Ovary (tissue), 9 donors: Measurements from ENCODE around the gene RBFA. TPM values are rescaled to one million over a fixed set of nuclear protein-coding genes. Genes with fewer than 3 reads are reported as not detected.
"Not testable (repeated sequence)": the region's sequence is repeated elsewhere in the genome, so short reads cannot be mapped to it uniquely, and the experiment has no call there.

ENCODE experiments used
- DNase-seq, 5 donors: peaks; one replicate each; pipeline ENCODE4 v3.0.0-alpha.2; 2019 to 2020
- H3K27ac ChIP-seq, 2 donors: fragments of 200-600 bp; one replicate each; pipeline versions ENCODE4 v1.5.1 to v1.8.0; 2019 to 2022
- H3K27me3 ChIP-seq: fragments of 200-600 bp; one replicate; pipeline ENCODE4 v1.8.0; 2022
- H3K36me3 ChIP-seq: fragments of 200-600 bp; sonication (generic); one replicate; pipeline ENCODE4 v1.5.1; 2019
- H3K4me1 ChIP-seq: one replicate; pipeline ENCODE4 v1.8.1; 2013; ENCODE audit warnings: mild to moderate bottlenecking, moderate library complexity; ENCODE audit not compliant: insufficient read depth
- H3K4me3 ChIP-seq: fragments of 200-600 bp; sonication (generic); one replicate; pipeline ENCODE4 v1.5.1; 2017
- H3K9me3 ChIP-seq, 2 donors: fragments of 200-600 bp in 1 of 2; sonication (generic) in 1 of 2; one replicate each; pipeline versions ENCODE4 v1.5.1 to v1.8.1; 2013 to 2019; ENCODE audit warnings: mild to moderate bottlenecking in 1 of 2, moderate library complexity in 1 of 2
- CTCF ChIP-seq, 3 donors: fragments of 450-650 bp in 2 of 3; fragments of 200-600 bp in 1 of 3; IDR thresholded peaks; one replicate each; pipeline versions ENCODE4 v1.5.1 to v1.8.0; 2016 to 2022; ENCODE audit warnings: antibody characterized with exemption in 3 of 3, mild to moderate bottlenecking in 1 of 3
- EP300 ChIP-seq: sonication (generic); formaldehyde crosslinking; IDR thresholded peaks from one replicate; pipeline ENCODE4 v1.6.1; 2017; ENCODE audit warnings: antibody characterized with exemption
- POLR2A ChIP-seq: fragments of 450-650 bp; IDR thresholded peaks from one replicate; pipeline ENCODE4 v1.6.1; 2017; ENCODE audit warnings: antibody characterized with exemption, mild to moderate bottlenecking, moderate library complexity
- WGBS, 3 donors: extraction: QIAGEN DNeasy Blood & Tissue Kit in 1 of 3; methylation state at CpG; one replicate each; pipeline versions ENCODE4 v1.1.5 to v1.1.7; 2013 to 2017; 5-methylcytosine and 5-hydroxymethylcytosine counted together
- intact Hi-C, 4 donors: fragments of 100-400 bp; cut with DNase I; formaldehyde crosslinking; loops; one replicate each; pipeline versions ENCODE4 v1.11.0 to v1.15.1; 2022 to 2023
- polyA plus RNA-seq, 2 donors: library from polyadenylated mRNA; stranded (reverse); fragments of 200-250 nt in 1 of 2; fragments of 350-450 nt in 1 of 2; fragmentation: Illumina TruSeq in 1 of 2; extraction: RNeasy Lipid Tissue Mini Kit (QIAGEN cat#74804) in 1 of 2; gene quantifications; one replicate each; pipeline ENCODE4 v1.2.3, GENCODE V29; 2013 to 2014
- total RNA-seq, 7 donors: library from RNA; depleted of rRNA in 2 of 7; stranded (reverse); fragments of >200 nt in 2 of 7; fragmentation: NEBNext Ultra II Directional in 3 of 7; extraction: Animal tissue kit (Norgen Biotek cat#: 25700) in 3 of 7; gene quantifications; one replicate each; pipeline versions ENCODE4 v1.1.0 to v1.2.4, GENCODE V29; 2016 to 2023
- donor health status: DM: no; HTN: no; CAD: no; lungs with moderate emphysema.
- donor health status: DM: no; HTN: no; CAD: no.
- donor health status: Bipolar disorder and iron deficiency.
- donor health status: DM: yes; HTN: yes; CAD: no.
- donor health status: DM: no; HTN: no; CAD: no.
- donor health status: DM: yes; HTN: yes; CAD: no.

The RBFA gene
- total and polyA plus RNA-seq, 9 donors = 13.7 to 31.9 (median 17.0) TPM

- Histone ChIP-seq H3K27me3 (no peaks in the 10 kb centered on the region), H3K27ac (no peak overlapping the region), H3K4me1 (no peaks in the 10 kb centered on the region), H3K36me3 (no peaks in the 10 kb centered on the region), H3K9me3 (peaks cover 9 to 66% of the 10 kb centered on the region in 2 donors), H3K4me3 (no peak overlapping the region)
- TF ChIP-seq CTCF (IDR thresholded peaks at IDR 0.05) (no peak), POLR2A (no peak), EP300 (no peak)
- DNase-seq = no peak
- intact Hi-C loops = no loop called here
- 20 to 42% (median 31%) methylated on average over 1 of the region's 1 CpG for WGBS, 3 donors
Measured at GRCh38 chr18:80022613-80023012, 11.6 kb upstream of the RBFA start.

GRCh38 chr18:80023173-80023572 lies 11.1 kb upstream of the RBFA start:
- WGBS, 3 donors = 55 to 64% (median 55%) methylated on average over 4 of the region's 4 CpGs
- intact Hi-C loops = no loop called here
- H3K27ac ChIP-seq = no peak overlapping the region
- H3K4me3 ChIP-seq = no peak overlapping the region
- H3K36me3 ChIP-seq = no peaks in the 10 kb centered on the region
- TF ChIP-seq POLR2A (no peak), CTCF (IDR thresholded peaks at IDR 0.05) (no peak), EP300 (no peak)
- peaks cover 9 to 66% of the 10 kb centered on the region in 2 donors for H3K9me3 ChIP-seq
- DNase-seq = no peak
- no peaks in the 10 kb centered on the region for H3K4me1 ChIP-seq
- H3K27me3 ChIP-seq = no peaks in the 10 kb centered on the region

- H3K27ac ChIP-seq = no peak overlapping the region
- 96% methylated on average over 7 of the region's 7 CpGs for WGBS, 3 donors
- H3K4me3 ChIP-seq = no peak overlapping the region
- H3K9me3 ChIP-seq = peaks cover 9 to 51% of the 10 kb centered on the region in 2 donors
- H3K27me3 ChIP-seq = no peaks in the 10 kb centered on the region
- no peaks in the 10 kb centered on the region for H3K4me1 ChIP-seq
- DNase-seq = no peak
- intact Hi-C loops = no loop called here
- no peaks in the 10 kb centered on the region for H3K36me3 ChIP-seq
- no peak for TF ChIP-seq EP300
- no peak for TF ChIP-seq POLR2A
- no peak for TF ChIP-seq CTCF (IDR thresholded peaks at IDR 0.05)
Measured at GRCh38 chr18:80026363-80026762, 7.9 kb upstream of the RBFA start.

- H3K4me1 ChIP-seq, H3K4me3 ChIP-seq, H3K27me3 ChIP-seq, H3K36me3 ChIP-seq, H3K27ac ChIP-seq, DNase-seq, intact Hi-C loops: not testable (repeated sequence)
- peaks cover 5 to 37% of the 10 kb centered on the region in 2 donors for H3K9me3 ChIP-seq
Measured at GRCh38 chr18:80027719-80028118, 6.5 kb upstream of the RBFA start.

GRCh38 chr18:80029690-80030089 lies 4.5 kb upstream of the RBFA start:
- Histone ChIP-seq H3K9me3 (peaks cover 0 to 21% of the 10 kb centered on the region in 2 donors), H3K36me3 (no peaks in the 10 kb centered on the region), H3K27ac (no peak overlapping the region), H3K4me3 (no peak overlapping the region), H3K27me3 (no peaks in the 10 kb centered on the region), H3K4me1 (peaks cover 2% of the 10 kb centered on the region)
- no peak for DNase-seq
- intact Hi-C loops = loop anchor here in 3 of 4 donors (5.0 to 10.0 kb wide), 5 partner anchors 45 to 118 kb away; partner anchors contain the start of genes ADNP2 (in 2 of the 3) and TXNL4A (in 1 of the 3)
- TF ChIP-seq CTCF (IDR thresholded peaks at IDR 0.05) (no peak), EP300 (no peak), POLR2A (no peak)
- WGBS, 3 donors = 94 to 97% (median 96%) methylated on average over 1 of the region's 1 CpG
